GM12875 (cell line): Measurements from ENCODE around the gene LMO2.

Experiments used
- H3K4me3 ChIP-seq: one replicate; pipeline ENCODE4 v1.5.1; 2011; ENCODE audit warnings: low read depth, low read length, control low read depth
- CTCF ChIP-seq: IDR thresholded peaks from 2 replicates; pipeline ENCODE4 v1.5.1; 2011; ENCODE audit warnings: low read depth, mild to moderate bottlenecking, control low read depth, inconsistent platforms, low read length, moderate library complexity, borderline replicate concordance; ENCODE audit not compliant: insufficient read depth

LMO2 gene

GRCh38 chr11:33906484-33907186 lies 14.8 kb upstream of the LMO2 start:
- TF ChIP-seq CTCF = no peak
- H3K4me3 ChIP-seq = no peak overlapping the region

GRCh38 chr11:33904102-33904501 lies 12.2 kb upstream of the LMO2 start:
- H3K4me3 ChIP-seq = no peak overlapping the region
- TF ChIP-seq CTCF = no peak

- no peak for TF ChIP-seq CTCF
- H3K4me3 ChIP-seq = no peak overlapping the region
These were observed 8.4 kb upstream of the LMO2 start for GRCh38 chr11:33900159-33900840.

GRCh38 chr11:33899400-33900037 lies 7.6 kb upstream of the LMO2 start:
- no peak for TF ChIP-seq CTCF
- no peak overlapping the region for H3K4me3 ChIP-seq

- H3K4me3 ChIP-seq = no peak overlapping the region
- no peak for TF ChIP-seq CTCF
These were observed 7.1 kb upstream of the LMO2 start for GRCh38 chr11:33898957-33899356.

GRCh38 chr11:33897761-33898375 lies 6.0 kb upstream of the LMO2 start:
- no peak for TF ChIP-seq CTCF
- H3K4me3 ChIP-seq = no peak overlapping the region

- H3K4me3 ChIP-seq = no peak overlapping the region
- no peak for TF ChIP-seq CTCF
These were observed 5.0 kb upstream of the LMO2 start for GRCh38 chr11:33896911-33897310.
